Upper lobe of left lung (tissue), 4 donors: ENCODE measurements around the gene COG5.

Experiments
- CTCF ChIP-seq, 6 experiments: fragments of 450-650 bp in 4 of 6; fragments of 200-600 bp in 2 of 6; sonication (generic) in 2 of 6; IDR thresholded peaks; one replicate each; pipeline ENCODE4 v1.5.1; 2016 to 2019; ENCODE audit warnings: antibody characterized with exemption in 6 of 6
- POLR2A ChIP-seq, 4 donors: fragments of 450-650 bp; IDR thresholded peaks; one replicate each; pipeline ENCODE4 v1.5.1; 2016 to 2017; ENCODE audit warnings: antibody characterized with exemption in 4 of 4, mild to moderate bottlenecking in 2 of 4

DNA sequence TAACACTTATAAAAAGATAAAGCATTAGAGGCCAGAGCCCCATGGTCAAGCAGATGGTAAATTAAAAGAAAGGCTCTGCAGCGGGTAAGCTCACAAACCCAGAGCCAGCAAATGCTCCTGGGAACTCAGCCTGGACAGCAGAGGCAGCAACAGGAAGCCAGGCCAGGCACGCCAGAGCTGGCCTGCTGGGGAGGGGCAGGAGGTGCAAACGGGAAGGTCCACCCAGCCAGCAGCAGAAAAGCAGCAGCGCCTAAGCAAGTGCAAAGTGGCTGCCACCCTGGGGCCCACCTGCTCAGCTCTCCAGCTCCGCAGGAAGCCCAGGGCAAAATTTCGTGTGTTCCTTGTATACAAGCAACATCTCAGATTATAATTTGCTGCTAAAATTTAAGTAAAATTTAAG is 176.6 kb downstream of the COG5 start:
- TF ChIP-seq CTCF (IDR thresholded peaks at IDR 0.05), result no peak
- no peak for TF ChIP-seq POLR2A (IDR thresholded peaks at IDR 0.05)
